Measurements from ENCODE around the gene PBRM1.

- TF ChIP-seq EZH2 (IDR thresholded peaks at IDR 0.05; ENCODE audit: borderline replicate concordance) = no peak
- TF ChIP-seq CTCF (IDR thresholded peaks at IDR 0.05; ENCODE audit: poor library complexity) = no peak
Measured at GRCh38 chr3:52544937-52545336, 140.8 kb downstream of the PBRM1 start.
